ENCODE measurements around the gene ASIC1. TPM values are rescaled to one million over a fixed set of nuclear protein-coding genes. Genes with fewer than 3 reads are reported as not detected.

The ASIC1 gene
- total RNA-seq, 1 donor from 2014 or later, result not detected

GRCh38 chr12:50073206-50073605 lies 15.8 kb downstream of the ASIC1 start:
- POLR2A ChIA-PET, result no interaction called here
- no peak for ATAC-seq (ENCODE audit: low read depth)
- intact Hi-C loops (cut with micrococcal nuclease), result loop anchor here (5.0 to 10.0 kb wide), 3 partner anchors 36 to 562 kb away; no protein-coding TSS in a partner anchor
- H3K4me3 Mint-ChIP-seq, result no peak overlapping the region
- no peak overlapping the region for H3K27ac Mint-ChIP-seq
- no peaks in the 10 kb centered on the region for H3K36me3 Mint-ChIP-seq (ENCODE audit: low read depth)
- H3K27me3 Mint-ChIP-seq, result peaks cover 14% of the 10 kb centered on the region
- H3K9me3 Mint-ChIP-seq, result no peaks in the 10 kb centered on the region
- DNase-seq, result no peak
- no peak for TF ChIP-seq CTCF (IDR thresholded peaks at IDR 0.05)
- H3K4me1 Mint-ChIP-seq, result peaks cover 4% of the 10 kb centered on the region
- CTCF ChIA-PET, result interaction anchor here (1.3 to 3.7 kb wide), 5 partner anchors 11 to 242 kb away, joined by 3 to 37 read pairs (median 6); partner anchors contain the start of gene SMARCD1

DNA sequence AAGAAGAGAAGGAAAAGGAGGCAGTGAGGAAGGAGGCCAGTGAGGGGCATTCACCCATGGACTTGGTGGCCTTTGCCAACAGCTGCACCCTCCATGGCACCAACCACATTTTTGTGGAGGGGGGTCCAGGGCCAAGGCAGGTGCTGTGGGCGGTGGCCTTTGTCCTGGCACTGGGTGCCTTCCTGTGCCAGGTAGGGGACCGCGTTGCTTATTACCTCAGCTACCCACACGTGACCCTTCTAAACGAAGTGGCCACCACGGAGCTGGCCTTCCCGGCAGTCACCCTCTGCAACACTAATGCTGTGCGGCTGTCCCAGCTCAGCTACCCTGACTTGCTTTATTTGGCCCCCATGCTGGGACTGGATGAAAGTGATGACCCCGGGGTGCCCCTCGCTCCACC lies 16.3 kb downstream of the ASIC1 start:
- Mint-ChIP-seq H3K4me1 (peaks cover 4% of the 10 kb centered on the region), H3K27ac (no peak overlapping the region), H3K4me3 (no peak overlapping the region), H3K9me3 (no peaks in the 10 kb centered on the region), H3K36me3 (ENCODE audit: low read depth) (no peaks in the 10 kb centered on the region), H3K27me3 (peaks cover 14% of the 10 kb centered on the region)
- no peak for TF ChIP-seq CTCF (IDR thresholded peaks at IDR 0.05)
- ChIA-PET CTCF (interaction anchor here (0.9 to 3.7 kb wide), 8 partner anchors 10 to 241 kb away, joined by 3 to 37 read pairs (median 6); partner anchors contain the start of gene SMARCD1), POLR2A (no interaction called here)
- no peak for DNase-seq
- no peak for ATAC-seq (ENCODE audit: low read depth)
- intact Hi-C loops (cut with micrococcal nuclease), result loop anchor here (2.0 to 10.0 kb wide), 4 partner anchors 36 to 561 kb away; partner anchors contain the start of gene CERS5

- peaks cover 15% of the 10 kb centered on the region for H3K27me3 Mint-ChIP-seq
- no peak overlapping the region for H3K4me3 Mint-ChIP-seq
- ATAC-seq (ENCODE audit: low read depth) (peak; percentile 98), DNase-seq (peak; percentile 81)
- intact Hi-C loops (cut with micrococcal nuclease), result loop anchor here (1.0 to 10.0 kb wide), 7 partner anchors 10 to 560 kb away; partner anchors contain the start of genes CERS5 and SMARCD1
- CTCF ChIA-PET, result interaction anchor here (0.9 to 3.7 kb wide), 9 partner anchors 9 to 240 kb away, joined by 3 to 37 read pairs (median 5); partner anchors contain the start of genes COX14 and SMARCD1
- H3K4me1 Mint-ChIP-seq, result peaks cover 4% of the 10 kb centered on the region
- peak; percentile 53 for TF ChIP-seq CTCF (IDR thresholded peaks at IDR 0.05)
- no peaks in the 10 kb centered on the region for H3K36me3 Mint-ChIP-seq (ENCODE audit: low read depth)
- POLR2A ChIA-PET, result interaction anchor here (0.7 kb wide), 1 partner anchor 209 kb away, joined by 3 read pairs; no protein-coding TSS in a partner anchor
- no peaks in the 10 kb centered on the region for H3K9me3 Mint-ChIP-seq
- no peak overlapping the region for H3K27ac Mint-ChIP-seq
Measured at GRCh38 chr12:50074936-50075807, 17.8 kb downstream of the ASIC1 start.

DNA sequence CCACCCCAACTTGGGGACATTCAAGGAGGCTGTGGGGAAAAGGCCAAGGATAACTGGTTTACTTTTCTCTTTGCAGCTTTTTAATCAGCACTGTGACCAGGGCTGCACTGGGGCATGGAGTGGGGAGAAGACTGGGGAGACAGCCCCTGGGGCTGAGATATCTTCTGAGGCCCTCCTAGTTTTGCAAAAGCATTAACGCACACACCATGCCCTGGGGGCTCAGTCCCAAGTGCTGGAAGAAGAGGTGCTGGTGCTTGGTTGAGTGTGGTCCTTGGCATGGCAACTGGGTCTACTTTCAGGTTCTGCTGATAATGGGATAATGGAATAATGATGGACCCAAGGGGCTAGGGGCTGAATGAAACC lies 18.4 kb downstream of the ASIC1 start:
- Mint-ChIP-seq H3K4me3 (no peak overlapping the region), H3K9me3 (no peaks in the 10 kb centered on the region), H3K4me1 (no peaks in the 10 kb centered on the region), H3K27ac (no peak overlapping the region), H3K27me3 (peaks cover 15% of the 10 kb centered on the region), H3K36me3 (ENCODE audit: low read depth) (no peaks in the 10 kb centered on the region)
- TF ChIP-seq CTCF (IDR thresholded peaks at IDR 0.05), result no peak
- CTCF ChIA-PET, result interaction anchor here (1.0 to 1.8 kb wide), 6 partner anchors 9 to 103 kb away, joined by 4 to 11 read pairs (median 6); partner anchors contain the start of genes COX14 and SMARCD1
- intact Hi-C loops (cut with micrococcal nuclease), result loop anchor here (1.0 to 10.0 kb wide), 5 partner anchors 10 to 559 kb away; partner anchors contain the start of genes CERS5 and SMARCD1
- no peak for DNase-seq
- ATAC-seq (ENCODE audit: low read depth), result no peak
- POLR2A ChIA-PET, result no interaction called here

GRCh38 chr12:50077099-50077498 lies 19.7 kb downstream of the ASIC1 start:
- intact Hi-C loops (cut with micrococcal nuclease), result loop anchor here (10.0 kb wide), 1 partner anchor 558 kb away; no protein-coding TSS in a partner anchor
- no peak for TF ChIP-seq CTCF (IDR thresholded peaks at IDR 0.05)
- no peak for DNase-seq

More at GRCh38 chr12:50077099-50077498, 19.7 kb downstream of the ASIC1 start:
- H3K9me3 Mint-ChIP-seq, result no peaks in the 10 kb centered on the region
- H3K36me3 Mint-ChIP-seq (ENCODE audit: low read depth), result no peaks in the 10 kb centered on the region
- H3K27me3 Mint-ChIP-seq, result peaks cover 13% of the 10 kb centered on the region
- ChIA-PET CTCF (interaction anchor here (1.0 to 1.8 kb wide), 7 partner anchors 8 to 102 kb away, joined by 3 to 11 read pairs (median 7); partner anchors contain the start of genes CERS5 and SMARCD1), POLR2A (interaction anchor here (1.1 kb wide), 1 partner anchor 11 kb away, joined by 3 read pairs; no protein-coding TSS in a partner anchor)
- no peak overlapping the region for H3K4me3 Mint-ChIP-seq
- H3K27ac Mint-ChIP-seq, result no peak overlapping the region
- H3K4me1 Mint-ChIP-seq, result no peaks in the 10 kb centered on the region
- ATAC-seq (ENCODE audit: low read depth), result no peak

Measured in activated B cell treated with CpG ODN at 0.5 μM for 24 hours (primary cell).